ENCODE measurements around the gene ARF3.

DNA sequence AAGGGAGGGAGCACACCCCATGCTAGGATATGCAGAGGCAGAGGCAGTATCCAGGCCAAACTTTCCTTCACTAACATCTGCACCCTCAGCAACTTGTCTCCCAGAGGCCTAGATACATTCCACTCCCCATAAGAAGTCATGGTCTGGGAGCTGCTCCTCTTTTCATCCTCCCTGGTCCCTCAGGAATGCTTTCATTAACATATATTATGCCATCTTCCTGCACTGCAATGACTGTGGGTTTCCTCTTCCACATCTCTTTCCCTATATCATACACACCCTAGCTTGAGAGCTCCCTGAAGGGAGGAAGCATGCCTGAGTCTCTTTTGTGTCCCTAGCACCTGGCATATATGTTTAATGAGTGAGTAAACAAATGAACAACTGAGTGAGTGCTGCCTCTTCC lies 33.3 kb upstream of the ARF3 start:
- no peak for TF ChIP-seq SUZ12 (IDR thresholded peaks at IDR 0.05)
- TF ChIP-seq ZNF384 (IDR thresholded peaks at IDR 0.05) = no peak

All from HEK293T (cell line).